RWPE1 (cell line): Measurements from ENCODE around the gene KPTN.
A peak's percentile ranks its signal among the peaks of the same experiment; 100 is the strongest.

Experiments
- CTCF ChIA-PET: fragments of 350-600 bp; sonication (Branson Sonifier 250); formaldehyde crosslinking; extraction: SDS; loops from one replicate; lab custom pipeline; 2021; lab: Yijun Ruan, JAX
- POLR2A ChIA-PET: fragments of 400-600 bp; formaldehyde crosslinking; extraction: SDS; loops from one replicate; lab custom pipeline; 2020; ENCODE audit warnings: antibody characterized with exemption; ENCODE audit not compliant: low non-redundant PET; lab: Yijun Ruan, JAX
- DNase-seq: peaks from one replicate; pipeline ENCODE4 v3.0.0; 2012; ENCODE audit warnings: low spot score
- H3K27ac ChIP-seq: fragments of 450-650 bp; 2 replicates; pipeline ENCODE4 v1.5.1; 2017
- CTCF ChIP-seq: fragments of 450-650 bp; conservative IDR thresholded peaks from 2 replicates; pipeline ENCODE4 v1.5.1; 2017; ENCODE audit warnings: low read depth, mild to moderate bottlenecking

The KPTN gene

GRCh38 chr19:47436712-47437401, 47.2 kb downstream of the KPTN start:
- POLR2A ChIA-PET = interaction anchor here (0.6 kb wide), 1 partner anchor 10 kb away, joined by 3 read pairs; no protein-coding TSS in a partner anchor
- TF ChIP-seq CTCF = peak; percentile 87
- peak; percentile 68 for DNase-seq
- H3K27ac ChIP-seq = no peak overlapping the region
- CTCF ChIA-PET = interaction anchor here (0.5 to 2.2 kb wide), 19 partner anchors 9 to 301 kb away, joined by 3 to 43 read pairs (median 4); partner anchors contain the start of gene NAPA

- H3K27ac ChIP-seq = no peak overlapping the region
- no peak for TF ChIP-seq CTCF
- no peak for DNase-seq
- CTCF ChIA-PET = interaction anchor here (0.6 to 2.2 kb wide), 13 partner anchors 8 to 359 kb away, joined by 3 to 43 read pairs (median 5); partner anchors contain the start of gene NAPA
- POLR2A ChIA-PET = no interaction called here
These were observed 48.1 kb downstream of the KPTN start for GRCh38 chr19:47435883-47436417.

- no peak for TF ChIP-seq CTCF
- ChIA-PET CTCF (interaction anchor here (0.6 to 2.2 kb wide), 5 partner anchors 72 to 278 kb away, joined by 3 to 43 read pairs (median 4); no protein-coding TSS in a partner anchor), POLR2A (interaction anchor here (0.5 kb wide), 1 partner anchor 236 kb away, joined by 6 read pairs; no protein-coding TSS in a partner anchor)
- DNase-seq = no peak
- H3K27ac ChIP-seq = no peak overlapping the region
These were observed 48.8 kb downstream of the KPTN start for GRCh38 chr19:47435196-47435595.

GRCh38 chr19:47434088-47434487, 49.9 kb downstream of the KPTN start:
- ChIA-PET CTCF (interaction anchor here (0.9 to 1.1 kb wide), 4 partner anchors 259 to 280 kb away, joined by 3 to 4 read pairs (median 4); no protein-coding TSS in a partner anchor), POLR2A (no interaction called here)
- no peak for TF ChIP-seq CTCF
- DNase-seq = no peak
- H3K27ac ChIP-seq = no peak overlapping the region

GRCh38 chr19:47433121-47433520, 50.9 kb downstream of the KPTN start:
- POLR2A ChIA-PET = no interaction called here
- CTCF ChIA-PET = interaction anchor here (0.9 to 1.1 kb wide), 2 partner anchors 274 to 281 kb away, joined by 3 to 4 read pairs; no protein-coding TSS in a partner anchor
- H3K27ac ChIP-seq = no peak overlapping the region
- no peak for TF ChIP-seq CTCF
- DNase-seq = no peak

GRCh38 chr19:47432499-47432898, 51.5 kb downstream of the KPTN start:
- TF ChIP-seq CTCF = no peak
- H3K27ac ChIP-seq = no peak overlapping the region
- no peak for DNase-seq
- ChIA-PET CTCF (no interaction called here), POLR2A (no interaction called here)
